HG02981 (cell line): ENCODE measurements around the gene MAP1LC3C.

Experiments used
- ATAC-seq: cut with Tn5 transposase; IDR thresholded peaks from one replicate; pipeline ENCODE4 v1.9.1; 2021; ENCODE audit warnings: mild to moderate bottlenecking, moderate library complexity; ENCODE audit not compliant: unreplicated experiment

MAP1LC3C gene

GRCh38 chr1:241999026-241999425, at the start of gene MAP1LC3C:
Gene MAP1LC3C, minus strand, starts transcription at chr1:241999098. Its CDS starts 90 bp downstream, at chr1:241999008.
- no peak for ATAC-seq

- no peak for ATAC-seq
Measured at GRCh38 chr1:242043165-242043564, 44.3 kb upstream of the MAP1LC3C start.

- ATAC-seq = no peak
Measured at GRCh38 chr1:242034392-242034791, 35.5 kb upstream of the MAP1LC3C start.

GRCh38 chr1:242033447-242033846, 34.5 kb upstream of the MAP1LC3C start:
- no peak for ATAC-seq

- ATAC-seq = no peak
Measured at GRCh38 chr1:242030071-242030470, 31.2 kb upstream of the MAP1LC3C start.

GRCh38 chr1:242025681-242026080, 26.8 kb upstream of the MAP1LC3C start:
- ATAC-seq = no peak

- ATAC-seq = no peak
Measured at GRCh38 chr1:242023805-242024204, 24.9 kb upstream of the MAP1LC3C start.

GRCh38 chr1:242019018-242019417, 20.1 kb upstream of the MAP1LC3C start:
- ATAC-seq = no peak

- ATAC-seq = peak; percentile 79
Measured at GRCh38 chr1:242017580-242018233, 18.8 kb upstream of the MAP1LC3C start.

- ATAC-seq = no peak
Measured at GRCh38 chr1:242016479-242016878, 17.6 kb upstream of the MAP1LC3C start.

- ATAC-seq = no peak
Measured at GRCh38 chr1:242011894-242012660, 13.2 kb upstream of the MAP1LC3C start.

GRCh38 chr1:242008826-242009495, 10.1 kb upstream of the MAP1LC3C start:
- ATAC-seq = no peak

GRCh38 chr1:242006976-242007375, 8.1 kb upstream of the MAP1LC3C start:
- ATAC-seq = no peak

- ATAC-seq = no peak
Measured at GRCh38 chr1:242005866-242006535, 7.1 kb upstream of the MAP1LC3C start.

- no peak for ATAC-seq
Measured at GRCh38 chr1:242004751-242005495, 6.0 kb upstream of the MAP1LC3C start.

GRCh38 chr1:242002510-242002909, 3.6 kb upstream of the MAP1LC3C start:
- ATAC-seq = no peak

- ATAC-seq = no peak
Measured at GRCh38 chr1:242002072-242002471, 3.2 kb upstream of the MAP1LC3C start.

- ATAC-seq = no peak
Measured at GRCh38 chr1:242000434-242000833, 1.5 kb upstream of the MAP1LC3C start.

GRCh38 chr1:241998412-241998921, 431 bp downstream of the MAP1LC3C start:
- ATAC-seq = peak; percentile 72

GRCh38 chr1:241997401-241997998, 1.4 kb downstream of the MAP1LC3C start:
- no peak for ATAC-seq
